Measurements from ENCODE around the gene SUN2. TPM values are rescaled to one million over a fixed set of nuclear protein-coding genes. Genes with fewer than 3 reads are reported as not detected.

Gene SUN2
- total and polyA plus RNA-seq, 2 of the 13 experiments (the other 11 are each of a cell fraction or from before 2014, with no cell fraction given) = 45.6 to 56.6 TPM

DNA sequence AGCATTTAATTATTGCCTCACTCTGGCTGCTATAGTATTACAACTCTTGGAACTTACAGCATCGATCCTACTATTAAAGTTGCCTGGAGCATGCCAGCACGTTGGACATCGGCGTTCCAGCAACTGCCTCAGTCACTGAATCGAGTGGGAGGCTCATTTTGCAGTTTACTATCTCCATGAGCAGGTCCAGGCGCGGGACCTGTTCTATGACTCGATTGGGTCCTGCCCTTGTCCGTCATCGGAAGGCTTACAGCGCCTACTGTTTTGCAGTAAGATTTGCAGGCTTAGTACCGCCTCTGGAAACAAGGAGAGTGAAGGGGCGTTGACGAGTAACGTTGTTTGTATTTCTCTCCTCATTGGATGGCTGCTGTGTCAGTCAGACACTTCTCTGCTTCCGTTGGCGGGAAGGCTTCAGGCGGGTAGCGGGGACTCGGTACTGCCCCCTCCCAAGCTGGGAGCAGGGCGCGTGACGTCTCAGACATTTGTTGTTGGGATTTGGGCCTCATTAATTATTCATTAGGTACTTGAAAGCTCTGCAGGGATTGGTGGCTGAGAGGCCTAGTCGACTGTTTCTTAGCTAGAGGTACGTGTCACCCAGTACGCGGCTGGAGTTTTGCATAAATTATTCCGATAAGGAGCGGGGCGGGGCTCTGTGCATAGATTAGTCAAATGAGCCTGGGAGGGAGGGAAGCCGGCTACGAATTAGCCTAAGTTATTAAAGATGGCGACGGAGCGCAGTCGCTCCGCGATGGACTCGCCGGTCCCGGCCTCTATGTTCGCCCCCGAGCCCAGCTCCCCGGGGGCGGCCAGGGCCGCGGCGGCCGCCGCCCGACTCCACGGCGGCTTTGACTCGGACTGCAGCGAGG lies 50.3 kb downstream of the SUN2 start, which contains the start of gene GTPBP1 (continued):
- TF ChIP-seq ZFX (CRISPR knock-in tag; IDR thresholded peaks at IDR 0.05; ENCODE audit: low read depth) = peak; percentile 84
- no peak for TF ChIP-seq HNRNPUL1 (IDR thresholded peaks at IDR 0.05; ENCODE audit: low read depth, low read length)
- TF ChIP-seq CREB1 (IDR thresholded peaks at IDR 0.05) = peak; percentile 97
- peak; percentile 97 for TF ChIP-seq CREB1 (CRISPR knock-in tag; IDR thresholded peaks at IDR 0.05)
- TF ChIP-seq ZSCAN30 (CRISPR knock-in tag; IDR thresholded peaks at IDR 0.05) = no peak
- TF ChIP-seq RBM22 (optimal IDR thresholded peaks at IDR 0.05; ENCODE audit: low read length) = no peak
- peak; percentile 90 for TF ChIP-seq RFX5 (IDR thresholded peaks at IDR 0.05; ENCODE audit: low read depth, low read length)
- no peak for TF ChIP-seq PHB2 (IDR thresholded peaks at IDR 0.05; ENCODE audit: partially characterized antibody)
- no peak for TF ChIP-seq ZNF546 (CRISPR knock-in tag; conservative IDR thresholded peaks at IDR 0.05)
- no peak; the same call in 1 of the 2 replicates for TF ChIP-seq ZNF564 (CRISPR knock-in tag; IDR thresholded peaks at IDR 0.05)
- no peak for TF ChIP-seq ZBTB8A (CRISPR knock-in tag; IDR thresholded peaks at IDR 0.05; ENCODE audit: borderline replicate concordance, low read depth)
- TF ChIP-seq ZBTB1 (CRISPR knock-in tag; IDR thresholded peaks at IDR 0.05; ENCODE audit: borderline replicate concordance) = no peak
- no peak for TF ChIP-seq ZNF10 (CRISPR knock-in tag; IDR thresholded peaks at IDR 0.05; ENCODE audit: borderline replicate concordance, low read depth)
- TF ChIP-seq ZNF839 (CRISPR knock-in tag; IDR thresholded peaks at IDR 0.05; ENCODE audit: borderline replicate concordance) = no peak
- no peak for TF ChIP-seq PREB (CRISPR knock-in tag; IDR thresholded peaks at IDR 0.05)
- peak; percentile 35; the same call in 1 of the 2 replicates for TF ChIP-seq ZNF607 (CRISPR knock-in tag; IDR thresholded peaks at IDR 0.05; ENCODE audit: borderline replicate concordance)
- TF ChIP-seq ZKSCAN1 (IDR thresholded peaks at IDR 0.05; ENCODE audit: low read length) = no peak
- TF ChIP-seq CENPT (CRISPR knock-in tag; IDR thresholded peaks at IDR 0.05; ENCODE audit: low read depth) = no peak
- peak; percentile 66; the same call in 1 of the 2 replicates for TF ChIP-seq ARNTL (CRISPR knock-in tag; IDR thresholded peaks at IDR 0.05)
- TF ChIP-seq ZSCAN31 (CRISPR knock-in tag; IDR thresholded peaks at IDR 0.05; ENCODE audit: low read depth) = no peak
- TF ChIP-seq NFE2L2 (IDR thresholded peaks at IDR 0.05; ENCODE audit: low read length) = 0 out of 2 replicates have a peak, but pooled peaks have one; percentile 2
- no peak for TF ChIP-seq ZNF703 (CRISPR knock-in tag; IDR thresholded peaks at IDR 0.05; ENCODE audit: borderline replicate concordance)
- TF ChIP-seq BRD4 (CRISPR knock-in tag; IDR thresholded peaks at IDR 0.05) = no peak
- TF ChIP-seq, protein P1, sequence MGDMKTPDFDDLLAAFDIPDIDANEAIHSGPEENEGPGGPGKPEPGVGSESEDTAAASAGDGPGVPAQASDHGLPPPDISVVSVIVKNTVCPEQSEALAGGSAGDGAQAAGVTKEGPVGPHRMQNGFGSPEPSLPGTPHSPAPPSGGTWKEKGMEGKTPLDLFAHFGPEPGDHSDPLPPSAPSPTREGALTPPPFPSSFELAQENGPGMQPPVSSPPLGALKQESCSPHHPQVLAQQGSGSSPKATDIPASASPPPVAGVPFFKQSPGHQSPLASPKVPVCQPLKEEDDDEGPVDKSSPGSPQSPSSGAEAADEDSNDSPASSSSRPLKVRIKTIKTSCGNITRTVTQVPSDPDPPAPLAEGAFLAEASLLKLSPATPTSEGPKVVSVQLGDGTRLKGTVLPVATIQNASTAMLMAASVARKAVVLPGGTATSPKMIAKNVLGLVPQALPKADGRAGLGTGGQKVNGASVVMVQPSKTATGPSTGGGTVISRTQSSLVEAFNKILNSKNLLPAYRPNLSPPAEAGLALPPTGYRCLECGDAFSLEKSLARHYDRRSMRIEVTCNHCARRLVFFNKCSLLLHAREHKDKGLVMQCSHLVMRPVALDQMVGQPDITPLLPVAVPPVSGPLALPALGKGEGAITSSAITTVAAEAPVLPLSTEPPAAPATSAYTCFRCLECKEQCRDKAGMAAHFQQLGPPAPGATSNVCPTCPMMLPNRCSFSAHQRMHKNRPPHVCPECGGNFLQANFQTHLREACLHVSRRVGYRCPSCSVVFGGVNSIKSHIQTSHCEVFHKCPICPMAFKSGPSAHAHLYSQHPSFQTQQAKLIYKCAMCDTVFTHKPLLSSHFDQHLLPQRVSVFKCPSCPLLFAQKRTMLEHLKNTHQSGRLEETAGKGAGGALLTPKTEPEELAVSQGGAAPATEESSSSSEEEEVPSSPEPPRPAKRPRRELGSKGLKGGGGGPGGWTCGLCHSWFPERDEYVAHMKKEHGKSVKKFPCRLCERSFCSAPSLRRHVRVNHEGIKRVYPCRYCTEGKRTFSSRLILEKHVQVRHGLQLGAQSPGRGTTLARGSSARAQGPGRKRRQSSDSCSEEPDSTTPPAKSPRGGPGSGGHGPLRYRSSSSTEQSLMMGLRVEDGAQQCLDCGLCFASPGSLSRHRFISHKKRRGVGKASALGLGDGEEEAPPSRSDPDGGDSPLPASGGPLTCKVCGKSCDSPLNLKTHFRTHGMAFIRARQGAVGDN (CRISPR knock-in tag; IDR thresholded peaks at IDR 0.05) = peak; percentile 52

Data from HepG2 (cell line).